ENCODE data around the gene PRKAB1.

DNA sequence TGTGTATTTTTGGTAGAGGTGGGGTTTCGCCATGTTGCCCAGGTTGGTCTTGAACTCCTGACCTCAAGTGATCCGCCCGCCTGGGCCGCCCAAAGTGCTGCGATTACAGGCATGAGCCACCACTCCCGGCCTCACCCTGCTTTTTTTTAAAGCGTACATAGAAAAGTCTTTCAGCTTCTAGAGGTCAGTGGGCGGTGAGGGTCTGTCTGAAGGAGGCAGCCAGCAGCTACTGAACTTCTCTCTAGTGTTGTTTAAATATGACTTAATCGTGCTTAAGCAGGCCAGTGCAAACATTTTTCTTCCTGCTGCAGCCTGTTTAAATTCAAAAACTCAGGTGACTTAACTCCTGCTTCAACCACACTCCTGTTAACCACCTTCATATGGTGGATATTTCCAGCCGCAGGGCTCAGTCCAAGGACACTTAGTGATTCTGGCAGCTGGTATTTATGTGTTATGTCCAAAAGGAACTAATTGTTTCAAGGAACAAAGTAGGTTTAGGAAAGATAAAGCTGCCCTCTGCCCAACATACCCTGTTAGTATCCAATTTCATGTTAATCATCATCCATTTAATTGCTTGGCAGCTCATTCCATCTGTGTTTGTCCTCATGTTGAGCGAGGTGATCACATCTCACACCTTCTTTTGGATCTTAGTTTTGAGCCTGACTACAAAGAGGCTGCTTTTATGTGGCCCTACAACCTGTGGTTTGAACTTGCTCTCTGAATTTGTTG, 2.0 kb downstream of the PRKAB1 start:
- TF ChIP-seq, protein P1, sequence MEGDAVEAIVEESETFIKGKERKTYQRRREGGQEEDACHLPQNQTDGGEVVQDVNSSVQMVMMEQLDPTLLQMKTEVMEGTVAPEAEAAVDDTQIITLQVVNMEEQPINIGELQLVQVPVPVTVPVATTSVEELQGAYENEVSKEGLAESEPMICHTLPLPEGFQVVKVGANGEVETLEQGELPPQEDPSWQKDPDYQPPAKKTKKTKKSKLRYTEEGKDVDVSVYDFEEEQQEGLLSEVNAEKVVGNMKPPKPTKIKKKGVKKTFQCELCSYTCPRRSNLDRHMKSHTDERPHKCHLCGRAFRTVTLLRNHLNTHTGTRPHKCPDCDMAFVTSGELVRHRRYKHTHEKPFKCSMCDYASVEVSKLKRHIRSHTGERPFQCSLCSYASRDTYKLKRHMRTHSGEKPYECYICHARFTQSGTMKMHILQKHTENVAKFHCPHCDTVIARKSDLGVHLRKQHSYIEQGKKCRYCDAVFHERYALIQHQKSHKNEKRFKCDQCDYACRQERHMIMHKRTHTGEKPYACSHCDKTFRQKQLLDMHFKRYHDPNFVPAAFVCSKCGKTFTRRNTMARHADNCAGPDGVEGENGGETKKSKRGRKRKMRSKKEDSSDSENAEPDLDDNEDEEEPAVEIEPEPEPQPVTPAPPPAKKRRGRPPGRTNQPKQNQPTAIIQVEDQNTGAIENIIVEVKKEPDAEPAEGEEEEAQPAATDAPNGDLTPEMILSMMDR (IDR thresholded peaks at IDR 0.05; ENCODE audit: low read depth, low read length), result no peak
- no peak for TF ChIP-seq EZH2phosphoT487 (IDR thresholded peaks at IDR 0.05; ENCODE audit: low read depth)

All from OCI-LY3 (cell line).